ENCODE results near the gene RAP2A.
A peak's percentile ranks its signal among the peaks of the same experiment; 100 is the strongest.

The RAP2A gene

DNA sequence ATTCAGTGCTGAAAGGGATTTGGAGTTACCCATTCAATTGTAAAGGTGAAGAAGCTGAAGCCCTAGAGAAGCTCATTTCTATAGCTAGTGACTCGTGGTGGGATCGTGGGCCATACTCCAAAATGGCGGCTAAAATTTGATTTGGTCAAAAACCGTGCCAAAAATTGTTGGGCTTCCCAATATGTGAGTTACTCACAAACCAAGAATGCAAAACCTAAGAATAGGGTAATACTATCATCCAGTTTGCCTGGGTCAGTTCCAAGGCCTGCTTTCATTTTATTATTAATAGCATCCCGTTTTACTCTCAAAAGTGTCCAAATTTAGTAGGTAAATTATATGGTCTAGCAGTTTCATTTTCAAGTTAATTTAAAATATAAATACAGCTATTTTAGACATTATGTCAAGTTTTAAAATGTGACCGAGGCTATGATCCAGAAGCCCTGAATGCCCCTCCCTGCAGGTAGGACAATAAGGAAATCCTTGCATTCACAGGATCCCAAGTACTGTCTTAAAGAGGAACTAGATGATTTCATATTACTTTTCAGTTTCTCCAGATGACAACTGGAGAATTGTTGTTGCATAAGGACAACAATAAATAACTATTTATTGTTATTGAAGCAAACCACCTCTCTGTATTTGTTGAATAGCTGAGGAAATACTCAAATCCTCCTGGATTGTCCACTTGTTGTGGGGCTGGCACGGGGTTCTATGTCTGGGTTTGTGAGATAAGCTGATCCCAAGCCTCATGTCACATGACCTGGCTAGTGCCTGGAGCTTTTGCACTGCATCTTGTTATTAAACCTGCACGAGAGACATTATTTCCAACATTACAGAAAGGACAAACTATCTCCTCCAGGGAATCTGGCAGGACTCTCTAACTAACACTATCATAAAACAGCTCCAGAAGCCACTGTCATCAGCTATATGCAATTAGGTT lies 11.6 kb upstream of the RAP2A start:
- DNase-seq (ENCODE audit: low read depth in 2 of 2), result no peak

DNA sequence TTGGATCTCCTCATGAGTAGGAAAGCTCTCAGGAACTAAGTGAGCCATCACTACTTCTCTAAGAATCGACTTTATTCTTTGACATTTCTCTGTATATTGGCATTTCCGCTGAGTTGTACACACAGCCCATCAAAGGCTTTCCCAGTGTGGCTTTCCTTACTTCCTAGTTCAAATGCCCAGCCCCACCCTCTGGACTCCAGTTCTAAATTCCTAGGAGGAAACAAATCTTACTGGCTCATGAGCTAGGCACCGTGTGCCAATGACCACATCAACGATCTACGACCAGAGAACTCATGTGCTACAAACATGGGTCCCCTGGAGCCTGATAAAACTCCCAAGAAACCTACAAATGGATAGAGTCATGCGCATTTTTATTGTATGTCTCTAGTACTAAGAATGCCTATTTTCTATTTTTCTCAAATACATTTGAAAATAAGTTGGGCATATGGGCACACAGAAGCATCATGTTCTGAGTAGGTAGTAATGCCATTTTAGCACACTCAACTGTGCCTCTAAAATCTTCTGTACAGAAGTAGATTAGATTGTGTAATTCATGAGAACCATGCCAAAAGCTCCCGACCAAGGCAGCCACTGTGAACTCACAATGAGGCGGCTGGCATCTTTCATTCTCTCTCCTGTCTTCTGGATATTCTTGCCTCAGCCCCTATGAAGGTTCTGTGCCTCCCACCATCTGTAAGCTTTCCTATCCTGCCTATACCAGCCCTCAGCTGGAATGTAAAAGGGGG lies 10.5 kb upstream of the RAP2A start:
- DNase-seq (ENCODE audit: low read depth in 2 of 2), result no peak

DNA sequence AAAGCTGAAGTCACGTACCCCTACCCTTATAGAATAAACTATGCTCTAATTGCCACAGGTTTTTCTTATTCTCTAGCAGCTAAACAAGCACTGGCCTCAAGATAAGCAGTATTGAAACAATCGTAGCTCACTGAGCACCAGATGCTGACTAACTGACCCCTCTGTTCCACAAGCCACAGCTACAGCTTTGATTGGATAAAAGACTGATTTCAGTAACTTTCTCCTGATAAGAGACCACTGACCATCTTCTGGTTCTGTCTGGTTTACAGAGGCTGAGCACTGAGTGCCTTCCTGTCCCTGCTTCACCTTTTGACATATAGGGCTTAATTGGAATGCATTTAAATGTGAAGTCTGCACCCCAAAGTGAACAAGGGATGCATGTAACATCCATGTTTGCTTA lies 8.4 kb upstream of the RAP2A start:
- DNase-seq (ENCODE audit: low read depth in 2 of 2), result no peak

DNA sequence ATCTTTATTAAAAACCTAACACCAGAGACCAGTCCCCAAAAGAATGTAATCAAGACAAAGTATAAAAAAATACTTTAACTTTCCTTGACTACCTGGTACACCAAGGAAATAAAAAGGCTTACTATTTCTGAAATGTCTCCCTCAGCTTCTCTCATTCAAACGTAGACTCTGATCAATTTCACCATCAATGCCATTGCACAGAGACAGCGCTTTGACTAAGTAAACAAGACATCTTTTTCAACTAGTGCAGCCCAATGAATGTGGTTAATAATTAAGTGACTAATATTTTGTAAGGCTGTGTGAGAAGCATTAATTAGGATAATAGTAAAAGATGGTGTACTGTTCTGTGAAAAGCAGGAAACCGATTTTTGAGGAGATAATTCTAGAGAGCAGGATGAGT lies 7.3 kb upstream of the RAP2A start:
- DNase-seq (ENCODE audit: low read depth in 2 of 2), result no peak

DNA sequence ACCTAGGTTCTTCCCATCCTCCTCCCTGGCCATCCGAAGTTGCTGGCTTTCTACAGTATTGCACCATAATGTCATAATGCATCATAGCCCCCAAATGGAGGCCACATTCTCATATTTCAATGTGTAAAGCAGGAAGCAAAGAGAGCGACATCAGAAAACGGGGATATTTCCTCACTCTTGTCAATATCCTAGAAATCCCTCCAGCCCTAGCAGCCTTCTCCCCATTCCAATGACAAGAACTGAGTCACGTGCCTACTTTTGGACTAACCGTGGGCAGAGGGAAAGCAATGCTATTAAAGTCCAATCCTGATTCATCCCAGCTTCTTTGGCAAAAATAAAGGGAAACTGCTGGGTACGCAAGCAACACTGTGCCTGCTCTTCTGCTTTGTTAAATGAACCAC lies 4.3 kb upstream of the RAP2A start:
- DNase-seq (ENCODE audit: low read depth in 2 of 2), result no peak

DNA sequence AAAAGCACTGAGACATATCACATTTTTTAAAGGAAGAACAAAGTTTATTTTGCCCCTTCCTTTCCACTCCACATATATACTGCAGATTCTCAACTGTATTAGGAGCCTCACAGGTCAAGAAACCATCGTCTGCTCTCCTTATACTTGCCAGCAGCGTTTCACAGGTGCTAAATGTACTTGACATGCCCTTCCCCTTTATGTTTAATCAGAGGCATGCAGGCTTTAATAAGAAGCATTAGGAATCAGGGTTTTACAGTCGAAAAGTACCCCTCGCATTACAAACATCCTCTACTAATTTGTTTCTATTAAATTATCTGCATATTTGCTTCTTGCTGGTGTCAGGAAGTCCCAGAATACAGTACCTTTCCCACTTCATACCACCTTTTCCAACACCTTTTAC lies 3.7 kb upstream of the RAP2A start:
- DNase-seq (ENCODE audit: low read depth in 2 of 2), result no peak

DNA sequence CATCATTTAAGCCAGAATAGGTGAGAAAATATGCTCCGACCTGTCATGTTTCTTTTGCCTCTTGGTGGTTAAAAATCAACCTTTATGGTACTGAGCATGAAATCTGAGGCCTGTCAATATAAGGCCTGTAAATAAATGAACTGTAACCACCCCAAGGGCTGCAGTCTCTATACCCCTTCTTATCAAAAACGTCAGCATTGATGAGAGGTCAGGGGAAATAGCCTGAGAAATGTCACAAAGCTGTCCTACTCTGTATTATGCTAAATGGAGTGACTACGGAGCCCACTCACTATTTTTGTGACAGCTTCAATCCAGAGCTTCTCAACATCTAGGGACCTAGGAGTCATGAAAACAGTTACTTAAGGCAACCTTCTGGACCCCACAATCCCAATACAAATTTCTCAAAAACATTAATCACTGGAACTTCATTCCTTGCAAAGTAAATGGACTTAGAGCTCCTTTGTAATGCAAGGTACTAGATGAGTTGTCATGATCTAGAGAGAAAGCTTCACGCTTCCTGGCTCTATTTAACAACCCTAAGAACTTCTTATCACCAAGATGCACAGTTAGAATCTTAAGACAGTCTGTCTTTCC lies 2.7 kb upstream of the RAP2A start:
- no peak for DNase-seq (ENCODE audit: low read depth in 2 of 2)

DNA sequence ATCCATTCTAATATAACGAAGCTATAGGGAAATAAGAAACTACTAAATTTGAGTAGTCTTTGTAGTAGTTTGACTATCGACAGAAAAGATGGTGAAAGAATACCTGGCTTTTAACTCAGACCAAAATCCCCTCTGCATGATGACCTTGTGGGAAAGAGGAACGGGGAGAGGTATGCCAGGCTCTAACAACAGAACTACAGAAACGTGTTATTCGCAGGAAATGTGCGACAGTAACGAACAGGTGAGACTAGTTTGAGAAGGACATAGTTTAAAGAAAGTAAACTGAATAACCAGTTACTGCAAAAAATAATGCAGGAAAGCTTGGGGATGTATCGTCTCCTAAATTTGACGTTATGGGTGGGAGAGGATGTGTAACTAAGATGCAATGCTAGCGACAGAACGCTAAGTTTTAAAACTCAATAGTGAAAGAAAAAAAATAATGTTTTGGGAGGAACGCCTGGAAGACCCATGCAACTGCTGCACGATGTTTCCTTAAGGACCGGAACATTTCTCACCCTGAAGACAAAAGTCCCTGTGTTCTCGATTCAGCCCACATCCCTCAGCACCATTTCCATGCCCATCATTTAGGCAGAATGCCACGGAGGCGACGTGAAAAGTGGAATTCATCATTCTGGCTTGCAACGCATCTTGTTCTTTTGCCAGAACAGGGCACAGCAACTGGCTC lies 1.6 kb upstream of the RAP2A start:
- no peak for DNase-seq (ENCODE audit: low read depth in 2 of 2)

DNA sequence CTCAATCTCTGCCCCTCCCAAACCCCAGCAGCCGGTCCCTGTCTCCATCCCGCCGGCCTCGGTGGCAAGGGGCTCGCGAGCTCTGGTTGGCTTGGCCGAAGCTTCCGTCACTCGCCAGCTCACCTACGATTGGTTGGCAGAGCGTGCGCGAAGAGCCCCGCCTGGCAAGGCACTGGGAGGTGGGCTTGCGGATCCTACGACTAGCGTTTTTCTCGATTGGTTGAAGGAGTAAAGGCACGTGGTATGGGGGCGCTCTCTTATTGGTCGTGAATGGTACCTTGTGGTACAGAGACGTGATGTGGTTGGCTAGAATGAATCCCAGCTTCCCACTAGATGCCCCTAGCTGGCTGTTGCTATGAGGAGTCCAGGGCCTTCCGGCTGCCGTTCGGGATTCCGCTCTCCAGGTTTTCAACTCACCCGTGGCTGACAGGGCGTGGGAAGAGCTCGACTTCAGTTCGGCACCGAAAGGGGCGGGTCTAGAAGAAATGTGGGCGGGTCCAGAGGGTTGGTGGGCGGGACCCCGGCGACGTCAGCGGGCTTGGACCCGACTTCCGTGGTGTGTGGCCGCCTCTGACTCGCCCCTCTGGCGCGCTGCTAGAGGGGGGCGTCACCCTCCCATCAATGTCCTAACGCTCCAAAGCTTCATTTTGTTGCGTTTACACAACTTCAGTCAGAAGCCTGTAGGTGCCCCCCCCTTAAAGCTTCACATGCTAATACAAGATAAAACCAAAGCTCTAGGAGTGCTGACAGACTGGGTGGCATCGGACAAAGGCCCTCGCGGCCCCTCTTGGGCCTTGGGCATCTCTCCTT lies 847 bp upstream of the RAP2A start:
- peak; percentile 94 to 98 for DNase-seq (ENCODE audit: low read depth in 2 of 2)

DNA sequence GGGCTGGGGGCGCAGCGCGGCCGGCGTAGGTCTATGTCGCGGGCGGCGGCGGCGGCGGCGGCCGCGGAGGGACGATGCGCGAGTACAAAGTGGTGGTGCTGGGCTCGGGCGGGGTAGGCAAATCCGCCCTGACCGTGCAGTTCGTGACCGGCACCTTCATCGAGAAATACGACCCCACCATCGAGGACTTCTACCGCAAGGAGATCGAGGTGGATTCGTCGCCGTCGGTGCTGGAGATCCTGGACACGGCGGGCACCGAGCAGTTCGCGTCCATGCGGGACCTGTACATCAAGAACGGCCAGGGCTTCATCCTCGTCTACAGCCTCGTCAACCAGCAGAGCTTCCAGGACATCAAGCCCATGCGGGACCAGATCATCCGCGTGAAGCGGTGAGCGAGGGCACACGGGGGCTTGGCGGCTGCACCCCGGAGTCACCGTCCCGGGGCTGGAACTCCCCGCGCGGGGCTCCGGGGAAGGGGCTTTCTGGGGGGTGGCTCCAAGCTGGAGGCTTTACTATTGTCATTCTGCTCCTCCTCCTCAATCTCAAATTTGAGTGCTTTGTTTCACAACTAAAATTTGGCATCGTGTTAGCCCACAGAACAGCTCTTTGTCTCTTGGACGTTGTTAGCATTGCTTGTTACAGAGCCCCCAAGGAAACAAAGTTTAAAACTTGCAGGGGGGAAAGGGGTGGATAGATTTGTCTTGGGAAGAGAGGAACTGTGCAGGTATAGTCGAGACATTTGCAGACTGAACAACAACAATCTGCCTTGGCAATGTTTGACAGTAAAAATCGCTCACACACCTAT lies 630 bp downstream of the RAP2A start:
- DNase-seq (ENCODE audit: low read depth in 2 of 2), result peak; percentile 11 to 21

DNA sequence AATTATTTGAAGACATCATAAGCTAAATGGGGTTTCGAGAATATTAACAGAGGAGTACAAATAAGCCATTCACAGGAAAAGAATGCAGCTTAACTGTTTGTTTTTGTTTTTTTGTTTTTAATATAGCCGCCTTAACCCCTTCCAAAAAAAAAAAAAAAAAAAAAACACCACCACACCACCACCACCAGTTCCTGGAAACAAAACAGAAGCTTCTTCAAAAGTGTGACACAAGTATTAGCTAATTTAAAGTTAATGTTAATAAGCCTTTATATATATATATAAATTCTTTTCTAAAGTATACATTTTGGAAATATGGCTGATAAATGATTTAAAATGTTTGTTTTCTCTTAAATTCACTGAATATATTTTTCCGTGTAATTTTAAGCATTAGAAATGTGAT lies 1.4 kb downstream of the RAP2A start:
- no peak for DNase-seq (ENCODE audit: low read depth in 2 of 2)

DNA sequence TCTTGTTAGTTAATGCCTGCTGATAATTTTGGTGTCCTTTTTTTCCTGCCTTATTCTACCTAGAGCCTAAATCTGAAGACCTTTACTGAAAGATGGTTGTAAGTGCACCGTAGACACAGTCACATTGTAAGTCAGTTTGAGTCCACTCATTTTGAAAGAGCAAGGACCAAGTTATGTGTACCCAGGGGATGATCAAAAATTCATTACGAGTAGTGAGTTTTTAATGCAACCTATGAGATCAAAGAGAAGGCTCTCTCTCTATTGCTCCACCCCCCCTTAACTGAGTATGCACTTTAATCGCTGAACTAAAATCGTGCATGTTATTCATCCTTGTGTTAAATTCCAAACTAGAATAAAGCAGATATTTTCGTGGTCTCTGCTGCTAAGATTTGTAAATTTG lies 1.8 kb downstream of the RAP2A start:
- no peak for DNase-seq (ENCODE audit: low read depth in 2 of 2)

DNA sequence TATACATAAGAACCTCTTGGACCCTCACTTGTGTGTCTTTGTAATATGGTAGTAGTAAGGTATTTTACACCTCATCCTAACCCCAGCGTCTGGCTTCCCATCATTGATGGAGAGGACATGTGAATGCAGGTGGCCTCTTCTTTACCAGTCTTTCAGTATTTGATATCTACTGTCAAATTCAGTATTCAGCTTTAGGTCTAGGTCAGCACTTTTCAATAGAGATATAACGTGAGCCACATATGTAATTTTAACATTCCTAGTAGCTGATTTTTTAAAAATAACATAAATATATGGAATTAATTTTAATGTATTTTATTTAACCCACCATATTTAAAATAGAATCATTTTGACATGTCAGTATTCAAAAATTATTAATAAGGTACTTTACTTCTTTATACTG lies 2.9 kb downstream of the RAP2A start:
- DNase-seq (ENCODE audit: low read depth in 2 of 2), result no peak

DNA sequence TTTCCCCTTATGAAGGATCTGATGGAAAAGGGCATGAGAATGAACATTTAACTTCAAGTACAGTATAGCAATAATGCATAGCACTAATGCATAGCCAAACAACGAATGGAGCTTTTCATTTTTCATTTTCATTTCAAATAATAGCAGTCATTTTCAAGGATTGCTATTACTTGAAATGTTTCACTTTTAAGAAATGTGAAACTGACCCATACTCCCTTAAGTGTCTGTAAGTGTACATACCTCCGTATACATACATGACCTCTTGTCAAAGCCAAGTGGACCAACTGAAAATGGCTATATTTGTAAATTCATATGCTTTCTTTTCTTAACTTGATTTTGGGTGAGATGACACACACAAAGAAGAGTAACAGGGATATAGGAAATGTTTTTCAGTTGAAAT lies 3.8 kb downstream of the RAP2A start:
- DNase-seq (ENCODE audit: low read depth in 2 of 2), result no peak

DNA sequence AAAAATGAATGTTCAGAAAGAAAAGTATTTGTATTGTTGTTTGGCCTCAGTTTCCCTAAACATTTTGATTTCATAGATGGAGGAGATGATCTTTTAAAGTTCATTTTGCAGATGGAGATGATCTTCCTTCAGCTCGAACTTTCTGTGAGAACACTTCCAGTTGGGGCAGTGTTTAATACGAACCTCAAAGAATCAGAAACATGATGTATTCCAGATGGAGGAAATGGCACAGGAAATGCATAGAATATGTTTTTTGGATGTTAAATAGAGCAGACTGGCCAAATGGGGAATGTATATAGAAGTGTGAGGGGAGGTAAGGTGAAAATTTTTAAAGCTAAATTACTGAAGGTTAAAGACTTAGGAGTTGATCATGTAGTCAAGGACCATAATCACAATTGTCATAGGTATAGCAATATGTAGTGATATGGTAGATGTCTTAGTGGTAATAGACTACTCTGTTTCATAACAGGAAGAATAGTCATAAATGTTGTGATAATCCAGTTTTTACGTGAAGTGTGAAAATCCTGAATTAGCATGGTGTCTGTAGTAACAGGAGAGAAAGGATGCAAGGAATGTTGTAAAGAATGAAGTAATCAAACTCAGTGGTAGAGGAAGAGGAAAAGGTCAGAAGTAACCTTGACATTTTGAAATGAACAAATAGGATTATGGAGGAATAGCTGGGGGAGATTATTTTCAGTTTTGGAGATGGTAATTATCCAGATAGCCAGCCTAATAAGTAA lies 5.1 kb downstream of the RAP2A start:
- DNase-seq (ENCODE audit: low read depth in 2 of 2), result no peak

DNA sequence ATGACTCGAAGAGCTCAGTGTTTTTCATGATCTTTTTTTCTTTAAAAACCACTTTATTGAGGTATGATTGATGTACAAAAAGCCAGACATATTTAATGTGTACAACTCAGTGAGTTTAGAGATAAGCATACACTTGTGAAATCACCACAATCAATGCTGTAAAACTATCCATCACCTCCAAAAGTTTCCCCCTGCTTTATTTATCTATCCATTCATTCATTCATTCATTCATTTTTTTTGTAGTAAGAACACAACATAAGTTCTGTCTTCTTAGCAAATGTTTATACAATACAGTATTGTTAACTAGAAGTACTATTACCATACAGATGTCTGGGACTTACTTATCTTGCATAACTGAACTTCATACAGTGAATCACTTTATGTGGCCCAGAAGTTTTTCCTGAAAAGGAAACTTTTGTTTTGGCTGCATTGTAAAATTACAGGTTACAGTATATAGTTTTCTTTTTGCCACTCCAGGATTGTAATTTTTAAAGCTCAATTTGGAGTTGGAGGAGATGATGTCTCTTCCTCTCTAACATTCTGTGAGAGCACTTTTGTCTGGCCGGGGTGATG lies 6.7 kb downstream of the RAP2A start:
- DNase-seq (ENCODE audit: low read depth in 2 of 2), result no peak

DNA sequence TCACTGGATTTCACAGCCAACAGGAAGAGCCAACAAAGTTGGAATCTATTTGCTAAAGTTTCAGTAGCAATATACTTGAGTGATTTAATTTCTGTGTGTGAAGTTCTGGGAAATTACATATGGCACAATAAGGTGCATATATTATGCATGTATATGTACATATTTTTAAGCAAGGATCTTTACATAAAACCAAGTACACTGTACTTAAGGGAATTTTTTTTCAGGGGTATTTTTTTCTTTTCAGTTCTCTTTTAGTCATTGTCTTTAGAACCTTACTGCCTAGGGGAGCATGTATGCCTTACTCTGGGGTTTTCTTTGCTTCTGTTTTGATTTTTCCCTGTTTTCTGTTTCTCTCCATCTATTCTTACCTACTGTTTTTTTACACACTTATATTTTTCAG lies 7.4 kb downstream of the RAP2A start:
- DNase-seq (ENCODE audit: low read depth in 2 of 2), result no peak

DNA sequence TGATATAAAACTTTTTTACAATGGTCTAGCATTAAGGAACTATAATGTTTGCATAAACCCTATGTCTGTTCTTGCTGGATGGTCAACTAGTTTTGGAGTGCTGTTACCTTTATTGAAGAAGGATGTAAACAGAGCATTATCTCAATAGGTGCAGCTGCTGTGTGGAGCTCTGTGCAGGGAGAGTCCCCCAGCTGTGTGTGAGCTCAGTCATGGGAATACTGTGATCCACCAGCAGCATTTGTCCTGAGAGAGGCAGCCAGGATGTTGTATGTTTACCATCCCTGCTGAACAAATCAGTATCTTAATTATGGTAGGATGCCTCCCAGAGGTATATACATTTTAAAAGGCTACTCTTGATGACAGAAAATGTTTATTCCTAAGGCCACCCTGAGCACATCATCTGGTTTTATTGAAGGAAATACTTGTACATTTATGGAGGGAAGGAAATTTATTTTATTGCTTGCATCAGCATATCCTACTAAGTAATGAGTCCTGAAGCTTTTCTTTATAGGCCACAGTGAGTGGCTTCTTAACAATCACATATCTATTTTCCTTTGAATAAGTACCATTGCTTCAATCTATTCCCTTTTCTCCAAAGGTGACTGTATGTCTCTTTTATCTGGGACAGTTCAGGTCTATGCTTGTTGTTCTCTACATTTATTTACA lies 11.7 kb downstream of the RAP2A start:
- no peak for DNase-seq (ENCODE audit: low read depth in 2 of 2)

DNA sequence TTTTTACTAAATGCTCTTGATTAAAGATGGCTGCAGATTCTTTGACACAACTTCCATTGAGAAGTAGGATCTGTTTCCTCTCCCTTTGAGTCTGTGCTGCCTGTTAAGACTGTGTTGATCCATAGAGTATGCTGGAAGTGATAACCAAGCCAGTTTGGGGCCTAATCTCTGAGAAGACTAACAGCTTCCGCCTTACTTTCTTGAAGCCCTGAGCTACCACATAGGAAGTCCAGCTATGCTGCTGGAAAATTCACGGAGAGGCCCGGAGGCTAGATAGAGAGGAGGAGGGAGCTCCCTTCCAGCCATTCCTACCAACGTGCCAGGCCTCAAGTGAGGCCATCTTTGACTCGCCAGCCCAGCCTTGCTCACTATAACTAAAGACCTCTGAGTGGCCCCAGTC lies 12.5 kb downstream of the RAP2A start:
- no peak for DNase-seq (ENCODE audit: low read depth in 2 of 2)
